GM19372 (cell line): ENCODE measurements around the gene ARHGAP26.

ENCODE experiments used
- ATAC-seq: cut with Tn5 transposase; IDR thresholded peaks from one replicate; pipeline ENCODE4 v1.9.1; 2021; ENCODE audit warnings: mild to moderate bottlenecking, low read depth, moderate library complexity; ENCODE audit not compliant: unreplicated experiment

Gene ARHGAP26

GRCh38 chr5:143265995-143266394, 495.8 kb downstream of the ARHGAP26 start:
- no peak for ATAC-seq

DNA sequence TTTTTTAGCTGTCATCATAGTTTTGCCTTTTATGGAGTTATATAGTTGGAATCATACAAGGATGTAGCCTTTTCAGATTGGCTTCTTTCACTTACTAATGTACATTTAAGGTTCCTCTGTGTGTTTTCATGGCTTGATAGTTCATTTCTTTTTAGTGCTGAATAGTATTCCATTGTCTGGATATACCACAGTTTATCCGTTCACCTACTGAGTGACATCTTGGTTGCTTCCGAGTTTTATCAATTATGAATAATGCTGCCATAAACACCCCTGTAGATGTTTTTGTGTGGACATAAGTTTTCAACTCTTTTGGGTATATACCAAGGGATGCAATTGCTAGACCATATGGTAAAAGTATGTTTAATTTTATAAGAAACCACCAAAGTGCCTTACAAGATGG, 497.0 kb downstream of the ARHGAP26 start:
- no peak for ATAC-seq

- ATAC-seq: no peak
These were observed 498.2 kb downstream of the ARHGAP26 start for GRCh38 chr5:143268388-143268787.

- ATAC-seq: no peak
These were observed 501.3 kb downstream of the ARHGAP26 start for GRCh38 chr5:143271431-143271830.

GRCh38 chr5:143274952-143275351, 504.8 kb downstream of the ARHGAP26 start:
- no peak for ATAC-seq

DNA sequence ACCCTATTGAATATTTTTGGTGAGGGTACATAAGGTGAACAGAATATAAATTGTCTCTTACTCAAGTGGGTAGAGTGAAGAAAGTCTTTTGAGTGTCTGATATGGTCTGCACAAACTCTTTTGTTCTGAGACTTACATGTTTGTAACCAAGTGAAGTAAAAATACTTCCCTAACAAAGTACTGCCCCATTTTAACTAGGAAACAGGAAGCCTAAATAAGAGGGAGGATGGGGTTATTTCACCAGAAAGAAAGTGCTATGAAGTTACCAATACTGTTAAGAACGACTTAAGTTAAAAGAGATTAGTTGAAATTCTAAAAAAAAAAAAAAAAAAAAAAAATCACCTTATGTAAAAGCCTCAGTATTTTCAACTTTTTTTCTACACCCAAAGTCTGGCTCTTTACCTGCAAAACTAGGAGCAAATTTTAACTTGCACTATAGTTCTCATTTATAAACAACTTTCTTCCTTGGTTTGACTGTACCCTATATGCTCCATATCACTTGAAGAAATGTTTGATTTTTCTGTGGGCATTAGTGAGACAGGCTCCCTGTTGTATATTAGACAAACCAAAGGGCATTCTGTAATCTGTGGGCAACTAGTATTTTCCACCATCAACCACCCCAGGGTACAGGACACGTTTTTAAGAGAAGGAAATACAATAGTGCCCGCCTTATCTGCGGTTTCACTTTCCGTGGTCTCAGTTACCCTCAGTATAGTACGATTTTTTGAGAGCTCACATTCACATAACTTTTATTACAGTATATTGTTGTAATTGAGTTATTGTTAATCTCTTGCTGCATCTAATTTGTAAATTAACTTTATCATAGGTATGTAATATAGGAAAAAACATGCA, 505.6 kb downstream of the ARHGAP26 start:
- ATAC-seq: no peak

GRCh38 chr5:143277536-143277935, 507.4 kb downstream of the ARHGAP26 start:
- no peak for ATAC-seq
